HG02938 (cell line): ENCODE data around the gene ABI3BP.

Experiments used
- ATAC-seq: cut with Tn5 transposase; IDR thresholded peaks from one replicate; pipeline ENCODE4 v1.9.1; 2021; ENCODE audit warnings: mild to moderate bottlenecking, moderate library complexity; ENCODE audit not compliant: unreplicated experiment

Gene ABI3BP

DNA sequence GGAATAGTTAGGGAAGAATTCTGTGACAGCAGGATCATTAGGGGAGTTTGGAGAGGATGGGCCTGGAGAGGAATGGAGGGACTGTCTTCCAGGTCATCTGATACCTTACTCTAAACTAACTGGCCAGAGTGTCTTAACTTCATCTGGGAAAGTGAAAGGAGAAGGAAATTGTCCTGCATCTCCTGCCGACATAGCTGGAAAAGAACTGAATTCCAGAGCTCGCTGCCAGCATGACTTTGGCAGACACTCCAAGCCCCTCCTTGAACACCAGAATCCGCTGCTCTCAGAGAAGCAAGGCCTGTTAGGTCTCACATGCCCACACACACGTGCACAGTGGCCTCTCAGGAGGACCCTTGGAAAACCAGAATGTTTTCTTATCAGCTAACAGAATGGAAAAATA is 10.5 kb downstream of the ABI3BP start:
- no peak for ATAC-seq

- ATAC-seq = no peak
Observed at GRCh38 chr3:100981164-100981911, 11.9 kb downstream of the ABI3BP start.

GRCh38 chr3:100978011-100978659 is 15.1 kb downstream of the ABI3BP start:
- ATAC-seq = no peak

DNA sequence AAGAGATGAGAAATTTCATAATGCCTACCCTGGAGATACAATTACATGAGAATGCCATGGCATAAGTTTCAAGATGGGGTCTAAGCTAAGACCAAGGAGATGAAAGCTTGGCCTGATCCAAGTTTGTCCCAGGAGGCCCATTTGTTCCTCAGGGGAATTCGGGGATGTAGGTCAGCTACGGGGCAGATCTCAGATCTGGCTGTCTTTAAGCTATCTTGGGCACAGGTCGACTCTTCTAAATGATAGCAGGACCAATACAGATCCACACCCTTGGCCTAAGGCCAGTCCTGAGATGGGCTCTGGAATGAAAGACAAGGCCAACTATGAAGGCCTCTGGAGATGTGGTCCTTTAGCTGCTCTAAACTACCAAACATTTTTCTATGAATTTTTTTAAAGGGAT is 16.6 kb downstream of the ABI3BP start:
- no peak for ATAC-seq

- ATAC-seq = no peak
Observed at GRCh38 chr3:100975714-100976113, 17.5 kb downstream of the ABI3BP start.

DNA sequence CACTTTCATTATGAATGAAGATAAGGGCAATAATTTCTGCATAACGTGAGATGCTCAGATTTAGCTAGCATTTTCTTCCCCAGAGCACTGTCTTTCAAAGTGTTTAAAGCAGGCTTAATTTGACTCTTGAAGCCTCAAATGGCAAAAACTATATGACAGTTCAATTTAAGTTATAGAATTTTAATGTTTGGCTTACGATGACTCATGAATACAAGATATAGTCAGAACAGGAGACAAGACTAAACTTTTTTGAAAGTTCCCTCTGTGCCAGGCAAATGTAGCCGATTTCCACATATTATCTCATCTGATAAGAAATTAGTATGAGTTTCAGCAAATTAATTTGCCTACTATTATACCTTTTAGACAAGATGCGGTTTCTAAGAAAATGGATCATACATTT is 19.6 kb downstream of the ABI3BP start:
- no peak for ATAC-seq

- ATAC-seq = no peak
Observed at GRCh38 chr3:100972867-100973266, 20.4 kb downstream of the ABI3BP start.

DNA sequence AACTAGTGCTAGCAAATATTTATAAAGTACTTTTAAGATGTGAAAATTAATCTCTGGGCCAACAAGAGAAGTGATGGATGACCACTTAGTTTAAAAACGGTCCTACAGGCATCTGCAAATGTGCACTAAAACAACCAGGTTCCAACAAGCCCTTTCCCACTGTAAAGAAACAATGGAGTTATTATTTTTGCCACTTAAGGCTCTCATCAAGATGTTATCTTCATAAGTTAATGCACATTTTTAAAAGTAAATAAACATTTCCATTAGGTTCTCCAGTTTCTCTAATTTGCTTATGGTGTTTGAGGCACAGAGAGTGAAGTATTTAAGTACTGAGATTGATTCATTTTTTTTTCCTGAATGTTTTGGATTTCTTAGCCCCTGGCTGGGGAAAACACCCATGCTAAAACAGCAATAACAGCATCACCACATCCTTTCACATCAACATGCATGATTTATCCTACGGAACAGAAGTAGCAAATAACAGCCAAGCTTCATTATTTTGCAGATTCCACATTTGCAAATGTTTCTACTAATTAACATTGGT is 20.8 kb downstream of the ABI3BP start:
- no peak for ATAC-seq

DNA sequence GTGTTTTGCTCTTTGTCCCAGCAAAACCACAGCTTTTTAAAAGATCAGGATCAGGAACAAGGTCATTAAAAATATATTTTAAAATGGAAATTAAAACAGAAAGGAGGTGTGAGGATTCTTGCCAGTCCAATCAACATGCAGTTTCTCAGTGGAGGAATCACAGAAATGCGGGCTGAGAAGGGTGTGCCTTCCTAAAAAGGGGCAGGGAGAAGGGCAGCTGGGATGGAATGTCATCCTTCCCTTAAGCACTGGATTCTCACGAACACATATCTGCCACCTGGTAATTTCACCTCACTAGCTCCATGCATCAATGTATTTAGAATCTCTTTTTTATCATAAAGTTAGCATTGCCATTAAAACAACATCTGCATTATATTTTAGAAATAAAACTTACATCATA is 21.4 kb downstream of the ABI3BP start:
- ATAC-seq = no peak

DNA sequence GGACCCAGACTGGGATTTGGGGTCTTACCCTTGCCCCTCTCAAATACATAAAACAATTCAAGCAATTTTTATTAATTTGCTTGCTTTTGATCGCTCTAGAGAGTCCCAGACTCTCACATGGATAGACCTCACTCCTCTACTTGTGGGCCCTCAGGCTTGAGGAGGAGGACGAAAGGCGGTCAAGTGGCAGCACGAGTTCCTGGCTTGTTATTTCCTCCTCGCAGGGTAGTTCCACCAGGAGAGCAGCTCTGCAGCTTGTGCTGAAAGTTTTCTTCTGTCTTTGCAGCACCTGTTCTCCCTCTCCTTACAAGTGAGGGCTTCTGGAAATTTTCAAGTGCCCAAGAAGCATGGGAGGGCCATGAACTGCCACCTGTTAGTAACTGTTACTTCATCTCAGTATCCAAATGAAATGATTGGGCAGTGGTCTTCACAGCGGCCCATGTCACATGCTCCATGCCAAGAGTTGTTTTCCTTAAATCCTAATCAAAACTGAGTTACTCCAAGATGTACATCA is 22.7 kb downstream of the ABI3BP start:
- ATAC-seq = no peak

GRCh38 chr3:100968932-100969906 is 24.0 kb downstream of the ABI3BP start:
- no peak for ATAC-seq

- no peak for ATAC-seq
Observed at GRCh38 chr3:100966807-100967206, 26.4 kb downstream of the ABI3BP start.

DNA sequence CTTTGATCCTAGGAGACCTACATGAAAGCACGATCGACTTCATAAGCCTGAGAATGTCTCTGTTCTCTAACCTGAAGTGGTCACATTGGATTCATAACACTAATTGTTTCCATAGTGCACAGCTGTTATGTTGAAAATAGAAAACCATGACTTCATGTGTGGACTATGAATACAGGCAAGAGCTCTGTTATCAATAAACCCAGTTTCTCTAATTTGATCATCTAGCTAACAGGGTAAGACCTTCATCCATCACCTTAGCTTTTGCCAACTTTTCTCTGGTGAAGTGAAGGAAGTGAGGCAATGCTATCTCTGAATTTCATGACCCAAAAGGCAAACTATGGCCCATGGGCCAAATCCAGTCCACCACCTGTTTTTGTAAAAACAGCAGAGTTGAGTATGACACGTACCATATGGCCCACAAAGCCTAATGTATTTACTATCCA is 27.2 kb downstream of the ABI3BP start:
- ATAC-seq = no peak

GRCh38 chr3:100963041-100963440 is 30.2 kb downstream of the ABI3BP start:
- ATAC-seq = no peak

DNA sequence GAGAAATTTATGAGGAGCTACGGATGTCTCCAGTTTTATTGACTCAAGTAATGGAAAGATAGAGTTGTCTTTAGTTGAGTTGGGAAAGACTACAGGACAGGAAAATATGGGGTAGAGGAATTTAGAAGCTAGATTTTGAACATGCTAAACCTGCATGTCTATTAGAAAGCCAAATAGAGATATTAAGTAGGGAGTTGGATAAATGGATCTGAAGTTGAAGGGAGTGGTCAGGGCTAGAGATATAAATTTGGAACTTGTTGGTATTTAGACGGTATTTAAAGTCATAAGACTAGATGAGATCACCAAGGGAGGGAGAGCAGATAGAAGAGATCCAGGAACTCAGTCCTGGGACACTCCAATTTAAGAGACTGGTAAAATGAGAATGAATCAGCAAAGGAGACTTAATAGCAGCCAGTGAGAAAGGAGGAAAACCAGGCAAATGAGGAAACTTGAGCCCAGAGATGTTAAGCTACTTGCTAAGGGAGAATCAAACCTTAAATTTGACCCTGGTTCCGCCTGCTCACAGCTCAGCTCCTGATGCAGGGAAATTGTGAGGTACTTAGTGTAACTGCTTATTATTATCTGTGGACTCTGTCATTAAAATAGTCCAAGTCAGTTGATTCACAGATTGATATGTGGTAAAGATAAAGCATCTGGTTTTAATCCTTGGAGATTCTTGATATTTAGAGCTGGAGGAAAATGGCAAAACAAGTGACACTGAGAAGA is 35.8 kb downstream of the ABI3BP start:
- ATAC-seq = no peak

DNA sequence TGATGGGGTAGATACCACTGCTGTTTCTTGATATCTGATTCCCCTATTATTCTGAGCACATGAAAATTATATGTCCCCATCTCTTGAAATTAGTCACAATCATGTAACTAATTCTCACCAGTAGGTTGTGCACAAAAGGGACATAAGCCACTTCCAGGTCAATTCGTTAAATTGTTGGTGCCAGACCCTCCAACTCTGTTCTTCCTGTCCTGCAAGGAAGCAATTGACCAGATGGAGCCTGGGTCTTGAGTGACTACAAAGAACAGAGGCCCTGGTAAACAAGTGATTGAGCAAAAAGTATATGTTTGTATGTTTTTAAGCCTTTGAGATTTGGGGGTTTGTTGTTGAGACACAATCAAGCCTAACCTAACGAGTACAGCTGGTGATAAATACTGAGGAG is 36.9 kb downstream of the ABI3BP start:
- no peak for ATAC-seq

- ATAC-seq = no peak
Observed at GRCh38 chr3:100954990-100955389, 38.2 kb downstream of the ABI3BP start.

DNA sequence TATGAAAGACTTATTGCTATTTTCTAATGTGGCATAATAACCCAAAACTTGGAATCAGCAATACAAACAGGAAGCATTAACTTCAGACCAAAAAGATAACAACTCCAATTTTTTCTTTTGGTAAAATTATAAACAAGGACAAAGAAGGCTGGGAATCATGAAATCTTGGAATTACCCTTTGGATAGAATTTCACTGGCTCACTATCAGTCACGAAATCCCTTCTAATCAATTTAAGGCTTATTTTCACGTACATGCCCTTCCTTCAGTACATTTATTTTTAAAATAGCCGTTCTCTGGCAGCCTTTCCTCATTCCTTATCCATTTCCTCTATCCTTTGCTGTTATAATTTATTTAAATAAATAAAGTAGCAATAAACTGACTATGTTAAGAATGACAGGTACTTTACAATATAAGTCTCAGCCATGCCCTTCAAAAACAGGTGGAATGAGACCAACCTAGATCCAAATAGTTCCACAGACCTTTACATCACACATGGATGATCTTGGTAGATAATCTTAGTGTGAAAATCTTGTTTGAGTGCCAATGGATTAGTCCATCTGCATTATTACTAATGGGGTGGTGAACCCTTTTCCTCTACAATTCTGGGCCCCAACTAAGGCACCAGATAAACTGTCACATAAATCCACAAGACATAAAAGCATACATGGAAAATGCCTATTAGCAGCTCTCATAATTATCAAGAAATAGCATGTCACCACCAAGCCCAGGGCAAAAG is 38.9 kb downstream of the ABI3BP start:
- no peak for ATAC-seq

DNA sequence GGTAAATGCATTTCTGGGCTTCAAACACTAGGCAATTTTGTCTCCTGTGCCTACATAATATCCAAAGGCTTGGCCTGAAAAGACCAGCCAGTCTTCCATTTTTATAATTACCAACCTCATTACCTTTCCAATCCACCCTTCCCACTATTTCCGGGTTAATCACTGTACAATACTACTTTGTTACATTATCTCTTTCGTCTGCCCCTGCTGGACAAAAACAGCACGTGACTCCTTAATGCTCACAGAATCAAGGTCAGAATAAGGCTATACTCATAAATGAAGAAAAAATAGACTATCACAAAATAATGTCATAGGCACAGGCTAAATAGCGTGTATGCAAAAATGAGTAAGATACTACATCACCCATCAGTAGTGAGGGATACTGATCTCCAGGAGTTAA is 40.1 kb downstream of the ABI3BP start:
- ATAC-seq = no peak

DNA sequence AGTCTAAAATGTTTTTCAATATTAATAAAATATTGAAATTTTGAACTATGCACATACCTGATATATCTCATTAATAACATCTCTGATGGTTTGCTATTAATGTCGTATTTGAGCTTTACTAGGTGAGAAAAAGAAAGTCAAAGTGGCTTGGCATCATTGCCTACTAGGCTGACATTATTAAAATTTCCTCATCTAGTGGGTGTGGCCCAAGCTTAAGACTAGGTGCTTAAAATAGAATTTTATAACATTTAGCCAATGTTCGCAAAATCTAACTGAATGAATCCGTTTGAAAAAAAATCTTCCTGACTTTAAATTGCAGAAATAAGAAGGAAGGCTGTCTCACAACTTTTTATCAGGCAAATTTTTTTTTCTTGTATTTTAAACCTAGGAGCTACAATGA is 46.1 kb downstream of the ABI3BP start:
- ATAC-seq = no peak
